NT2/D1 (cell line): ENCODE measurements around the gene MADD.

Experiments used
- YY1 ChIP-seq: IDR thresholded peaks from 2 replicates; pipeline ENCODE4 v1.6.1; 2011; ENCODE audit not compliant: insufficient read length, insufficient read depth
- ZNF274 ChIP-seq: IDR thresholded peaks from 2 replicates; pipeline ENCODE4 v1.6.1; 2011; ENCODE audit warnings: mild to moderate bottlenecking, low read depth, low read length

DNA sequence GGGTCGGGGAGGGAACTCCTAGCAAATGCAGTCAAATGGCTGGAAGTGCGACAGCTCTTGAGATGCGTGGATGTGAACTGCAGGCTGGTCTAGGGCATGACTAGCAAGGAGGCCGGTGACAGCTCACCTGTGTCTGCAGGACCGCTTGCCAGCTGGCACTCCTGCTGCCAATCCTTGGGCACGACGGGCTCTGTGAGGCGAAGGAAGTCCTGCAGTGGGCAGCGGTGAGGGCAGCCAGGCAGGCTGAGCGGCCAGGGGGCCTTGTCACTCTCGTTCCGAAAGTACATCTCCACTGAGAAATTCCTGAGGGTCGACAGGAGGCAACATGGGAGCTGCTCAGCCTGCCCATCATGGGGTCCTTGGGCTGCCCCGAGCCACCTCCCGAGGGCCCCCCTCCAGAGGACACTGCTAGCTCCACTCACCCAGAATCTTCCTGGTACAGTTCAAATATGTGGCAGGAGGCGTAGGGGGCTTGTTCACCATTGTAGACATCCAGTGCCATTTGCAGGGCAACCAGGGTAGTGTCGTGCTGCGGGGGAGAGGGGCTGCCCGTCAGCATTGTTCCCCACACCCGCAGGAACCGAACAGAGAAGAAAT, 27.2 kb upstream of the MADD start:
- TF ChIP-seq ZNF274 (no peak), YY1 (no peak)
